Measurements from ENCODE around the gene SLC12A8. TPM values are rescaled to one million over a fixed set of nuclear protein-coding genes. Genes with fewer than 3 reads are reported as not detected.
A peak's percentile ranks its signal among the peaks of the same experiment; 100 is the strongest.

SLC12A8 gene
- polyA plus RNA-seq, 1 of the 3 experiments (the other 2 are of a cell fraction): 7.5 TPM

DNA sequence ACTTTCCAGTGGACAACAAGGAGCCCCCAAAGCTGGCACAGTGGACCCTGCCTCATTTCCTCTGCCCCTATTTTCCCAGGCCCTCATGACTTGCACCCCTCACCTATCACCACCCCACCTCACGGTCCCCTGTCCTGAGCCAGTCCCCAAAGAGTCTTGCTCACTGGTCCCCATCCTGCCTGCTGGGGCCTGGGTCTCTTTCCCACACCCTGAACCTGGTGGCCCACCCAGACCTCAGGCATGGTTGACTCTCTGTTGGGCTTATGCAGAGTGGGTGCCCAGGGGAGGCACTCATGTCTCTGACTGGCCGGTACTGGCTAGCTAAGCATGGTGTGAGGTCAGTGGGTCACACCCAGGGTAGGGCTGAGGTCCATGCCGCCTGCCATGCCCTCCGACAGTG lies 73.2 kb downstream of the SLC12A8 start:
- CTCF ChIA-PET: no interaction called here

DNA sequence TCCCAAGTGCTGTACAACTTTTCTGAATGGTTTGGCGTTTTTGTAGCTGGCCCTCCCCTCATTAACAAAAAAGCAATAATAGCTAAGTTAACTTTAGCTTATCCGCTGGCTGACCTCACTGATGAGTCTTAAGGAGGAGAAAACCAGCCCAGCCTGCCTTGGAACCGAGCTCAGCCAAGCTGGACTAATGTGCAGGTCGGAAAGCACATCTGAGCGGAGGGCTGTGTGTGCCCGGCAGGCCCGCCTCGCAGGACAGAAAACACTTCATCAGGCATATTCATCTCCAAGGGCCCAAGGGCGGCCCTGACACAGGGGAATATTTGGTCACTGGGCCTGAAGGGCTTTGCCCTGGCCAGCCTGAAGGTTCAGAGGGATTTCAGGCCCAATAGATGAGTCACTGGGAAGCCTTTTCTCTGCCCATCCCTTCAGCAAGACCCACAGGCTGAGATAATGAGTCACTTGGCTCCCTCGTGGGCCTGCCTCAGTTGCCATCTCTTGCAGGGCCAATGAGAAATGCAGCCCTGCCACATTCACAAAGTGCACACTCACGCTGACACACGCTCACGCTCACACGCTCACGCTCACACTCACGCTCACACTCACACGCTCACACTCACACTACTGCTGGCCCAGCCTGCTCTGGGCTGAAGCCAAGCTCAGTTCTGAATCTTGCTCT lies 75.1 kb downstream of the SLC12A8 start:
- Histone ChIP-seq H3K4me1 (ENCODE audit: control insufficient read depth in 1 of 2, insufficient read depth in 2 of 2, low read depth in 1 of 2, low read length in 1 of 2) (peaks cover 0 to 16% of the 10 kb centered on the region in 2 experiments; a peak in 3 of 4 replicates), H3K36me3 (replicated peaks in 1 of 2; ENCODE audit: control insufficient read depth in 1 of 2, insufficient read depth in 2 of 2, low read length in 1 of 2) (no peaks in the 10 kb centered on the region), H3K4me3 (ENCODE audit: low read depth in 2 of 2, low read length in 1 of 2) (no peak overlapping the region), H2AFZ (ENCODE audit: low read depth) (no peak overlapping the region), H3K9me3 (no peaks in the 10 kb centered on the region), H3K4me2 (peak overlapping the region; percentile 37; the same call in 1 of the 2 replicates), H4K20me1 (ENCODE audit: insufficient read depth) (no peaks in the 10 kb centered on the region), H3K9ac (0 out of 2 replicates have a peak overlapping the region, but pooled peaks have one; percentile 16), H3K27me3 (ENCODE audit: insufficient read depth) (no peaks in the 10 kb centered on the region), H3F3A (replicated peaks; ENCODE audit: insufficient read depth) (no peaks in the 10 kb centered on the region), H3K27ac (ENCODE audit: low read depth in 2 of 2, low read length in 1 of 2) (peak overlapping the region in 1 of 2 experiments; percentile 49; a peak in 2 of 4 replicates), H3K79me2 (ENCODE audit: insufficient read depth) (no peaks in the 10 kb centered on the region), H3K9me2 (no peaks in the 10 kb centered on the region)
- ChIA-PET CTCF (no interaction called here), POLR2A (no interaction called here)
- WGBS (ENCODE audit: low lambda C conversion rate): 67% methylated on average over 11 of the region's 17 CpGs
- peak; percentile 68 for TF ChIP-seq JUND (IDR thresholded peaks at IDR 0.05)
- peak; percentile 13; the same call in 1 of the 2 replicates for TF ChIP-seq NFIC (IDR thresholded peaks at IDR 0.05; ENCODE audit: borderline replicate concordance)
- peak; percentile 26; the same call in 1 of the 2 replicates for TF ChIP-seq TCF12 (IDR thresholded peaks at IDR 0.05)
- TF ChIP-seq, protein P1, sequence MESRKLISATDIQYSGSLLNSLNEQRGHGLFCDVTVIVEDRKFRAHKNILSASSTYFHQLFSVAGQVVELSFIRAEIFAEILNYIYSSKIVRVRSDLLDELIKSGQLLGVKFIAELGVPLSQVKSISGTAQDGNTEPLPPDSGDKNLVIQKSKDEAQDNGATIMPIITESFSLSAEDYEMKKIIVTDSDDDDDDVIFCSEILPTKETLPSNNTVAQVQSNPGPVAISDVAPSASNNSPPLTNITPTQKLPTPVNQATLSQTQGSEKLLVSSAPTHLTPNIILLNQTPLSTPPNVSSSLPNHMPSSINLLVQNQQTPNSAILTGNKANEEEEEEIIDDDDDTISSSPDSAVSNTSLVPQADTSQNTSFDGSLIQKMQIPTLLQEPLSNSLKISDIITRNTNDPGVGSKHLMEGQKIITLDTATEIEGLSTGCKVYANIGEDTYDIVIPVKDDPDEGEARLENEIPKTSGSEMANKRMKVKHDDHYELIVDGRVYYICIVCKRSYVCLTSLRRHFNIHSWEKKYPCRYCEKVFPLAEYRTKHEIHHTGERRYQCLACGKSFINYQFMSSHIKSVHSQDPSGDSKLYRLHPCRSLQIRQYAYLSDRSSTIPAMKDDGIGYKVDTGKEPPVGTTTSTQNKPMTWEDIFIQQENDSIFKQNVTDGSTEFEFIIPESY (IDR thresholded peaks at IDR 0.05; ENCODE audit: borderline replicate concordance, low read depth): no peak
- TF ChIP-seq FOSL2 (IDR thresholded peaks at IDR 0.05; ENCODE audit: borderline replicate concordance, low read depth): peak; percentile 82
- TF ChIP-seq, protein P2, sequence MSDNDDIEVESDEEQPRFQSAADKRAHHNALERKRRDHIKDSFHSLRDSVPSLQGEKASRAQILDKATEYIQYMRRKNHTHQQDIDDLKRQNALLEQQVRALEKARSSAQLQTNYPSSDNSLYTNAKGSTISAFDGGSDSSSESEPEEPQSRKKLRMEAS (IDR thresholded peaks at IDR 0.05; ENCODE audit: low read depth): peak; percentile 31; the same call in 1 of the 2 replicates
- no peak for DNase-seq

More for the DNA sequence above, 73.2 kb downstream of the SLC12A8 start:
- Histone ChIP-seq H3K4me3 (ENCODE audit: low read depth in 2 of 2, low read length in 1 of 2) (no peak overlapping the region), H3K9me2 (no peaks in the 10 kb centered on the region), H3F3A (replicated peaks; ENCODE audit: insufficient read depth) (no peaks in the 10 kb centered on the region), H4K20me1 (ENCODE audit: insufficient read depth) (no peaks in the 10 kb centered on the region), H3K36me3 (replicated peaks in 1 of 2; ENCODE audit: control insufficient read depth in 1 of 2, insufficient read depth in 2 of 2, low read length in 1 of 2) (no peaks in the 10 kb centered on the region), H2AFZ (ENCODE audit: low read depth) (no peak overlapping the region), H3K79me2 (ENCODE audit: insufficient read depth) (no peaks in the 10 kb centered on the region), H3K4me1 (ENCODE audit: control insufficient read depth in 1 of 2, insufficient read depth in 2 of 2, low read depth in 1 of 2, low read length in 1 of 2) (peaks cover 9 to 22% of the 10 kb centered on the region in 2 experiments; a peak in 3 of 4 replicates), H3K4me2 (no peak overlapping the region), H3K27me3 (ENCODE audit: insufficient read depth) (no peaks in the 10 kb centered on the region), H3K9ac (no peak overlapping the region), H3K9me3 (no peaks in the 10 kb centered on the region), H3K27ac (ENCODE audit: low read depth in 2 of 2, low read length in 1 of 2) (peak overlapping the region in 1 of 2 experiments; percentile 79; a peak in 2 of 4 replicates)
- TF ChIP-seq SIN3A (IDR thresholded peaks at IDR 0.05; ENCODE audit: borderline replicate concordance, low read depth, low read length): no peak
- no peak for TF ChIP-seq NRF1 (IDR thresholded peaks at IDR 0.05; ENCODE audit: low read depth, low read length)
- TF ChIP-seq TEAD4 (IDR thresholded peaks at IDR 0.05; ENCODE audit: borderline replicate concordance, insufficient read depth): no peak
- no peak for TF ChIP-seq EZH2phosphoT487 (IDR thresholded peaks at IDR 0.05; ENCODE audit: borderline replicate concordance, low read depth)
- TF ChIP-seq, protein P3, sequence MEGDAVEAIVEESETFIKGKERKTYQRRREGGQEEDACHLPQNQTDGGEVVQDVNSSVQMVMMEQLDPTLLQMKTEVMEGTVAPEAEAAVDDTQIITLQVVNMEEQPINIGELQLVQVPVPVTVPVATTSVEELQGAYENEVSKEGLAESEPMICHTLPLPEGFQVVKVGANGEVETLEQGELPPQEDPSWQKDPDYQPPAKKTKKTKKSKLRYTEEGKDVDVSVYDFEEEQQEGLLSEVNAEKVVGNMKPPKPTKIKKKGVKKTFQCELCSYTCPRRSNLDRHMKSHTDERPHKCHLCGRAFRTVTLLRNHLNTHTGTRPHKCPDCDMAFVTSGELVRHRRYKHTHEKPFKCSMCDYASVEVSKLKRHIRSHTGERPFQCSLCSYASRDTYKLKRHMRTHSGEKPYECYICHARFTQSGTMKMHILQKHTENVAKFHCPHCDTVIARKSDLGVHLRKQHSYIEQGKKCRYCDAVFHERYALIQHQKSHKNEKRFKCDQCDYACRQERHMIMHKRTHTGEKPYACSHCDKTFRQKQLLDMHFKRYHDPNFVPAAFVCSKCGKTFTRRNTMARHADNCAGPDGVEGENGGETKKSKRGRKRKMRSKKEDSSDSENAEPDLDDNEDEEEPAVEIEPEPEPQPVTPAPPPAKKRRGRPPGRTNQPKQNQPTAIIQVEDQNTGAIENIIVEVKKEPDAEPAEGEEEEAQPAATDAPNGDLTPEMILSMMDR (IDR thresholded peaks at IDR 0.05): no peak
- TF ChIP-seq, protein P4, sequence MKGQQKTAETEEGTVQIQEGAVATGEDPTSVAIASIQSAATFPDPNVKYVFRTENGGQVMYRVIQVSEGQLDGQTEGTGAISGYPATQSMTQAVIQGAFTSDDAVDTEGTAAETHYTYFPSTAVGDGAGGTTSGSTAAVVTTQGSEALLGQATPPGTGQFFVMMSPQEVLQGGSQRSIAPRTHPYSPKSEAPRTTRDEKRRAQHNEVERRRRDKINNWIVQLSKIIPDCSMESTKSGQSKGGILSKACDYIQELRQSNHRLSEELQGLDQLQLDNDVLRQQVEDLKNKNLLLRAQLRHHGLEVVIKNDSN (IDR thresholded peaks at IDR 0.05; ENCODE audit: borderline replicate concordance, low read depth): no peak
- TF ChIP-seq FOSL2 (IDR thresholded peaks at IDR 0.05; ENCODE audit: borderline replicate concordance, low read depth): no peak
- no peak for TF ChIP-seq MXI1 (IDR thresholded peaks at IDR 0.05; ENCODE audit: low read depth, low read length)
- TF ChIP-seq, protein P5, sequence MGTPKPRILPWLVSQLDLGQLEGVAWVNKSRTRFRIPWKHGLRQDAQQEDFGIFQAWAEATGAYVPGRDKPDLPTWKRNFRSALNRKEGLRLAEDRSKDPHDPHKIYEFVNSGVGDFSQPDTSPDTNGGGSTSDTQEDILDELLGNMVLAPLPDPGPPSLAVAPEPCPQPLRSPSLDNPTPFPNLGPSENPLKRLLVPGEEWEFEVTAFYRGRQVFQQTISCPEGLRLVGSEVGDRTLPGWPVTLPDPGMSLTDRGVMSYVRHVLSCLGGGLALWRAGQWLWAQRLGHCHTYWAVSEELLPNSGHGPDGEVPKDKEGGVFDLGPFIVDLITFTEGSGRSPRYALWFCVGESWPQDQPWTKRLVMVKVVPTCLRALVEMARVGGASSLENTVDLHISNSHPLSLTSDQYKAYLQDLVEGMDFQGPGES (IDR thresholded peaks at IDR 0.05; ENCODE audit: low read depth, low read length): no peak
- no peak for TF ChIP-seq RXRA (IDR thresholded peaks at IDR 0.05; ENCODE audit: borderline replicate concordance, low read depth)
- TF ChIP-seq CHD2 (IDR thresholded peaks at IDR 0.05; ENCODE audit: low read length, partially characterized antibody): no peak
- no peak for TF ChIP-seq RAD21 (IDR thresholded peaks at IDR 0.05; ENCODE audit: low read length)
- TF ChIP-seq POLR2AphosphoS5 (IDR thresholded peaks at IDR 0.05; ENCODE audit: low read depth, low read length): no peak
- TF ChIP-seq GATA2 (CRISPR knock-in tag; IDR thresholded peaks at IDR 0.05): no peak
- no peak for TF ChIP-seq ELF1 (IDR thresholded peaks at IDR 0.05)
- no peak for TF ChIP-seq NFIC (IDR thresholded peaks at IDR 0.05; ENCODE audit: borderline replicate concordance)
- POLR2A ChIA-PET: no interaction called here
- no peak for DNase-seq
- WGBS (ENCODE audit: low lambda C conversion rate): 100% methylated on average over 1 of the region's 4 CpGs

Measured in SK-N-SH (cell line).